NB4 (cell line): Measurements from ENCODE around the gene SERPINA1.

Experiments used
- MAX ChIP-seq: IDR thresholded peaks from 2 replicates; pipeline ENCODE4 v1.6.1; 2011; ENCODE audit warnings: low read depth, low read length
- MYC ChIP-seq: IDR thresholded peaks from 2 replicates; pipeline ENCODE4 v1.6.1; 2011; ENCODE audit warnings: low read depth, low read length
- POLR2A ChIP-seq: IDR thresholded peaks from 2 replicates; pipeline ENCODE4 v1.6.1; 2011; ENCODE audit warnings: mild to moderate bottlenecking; ENCODE audit not compliant: insufficient read length; ENCODE audit errors: extremely low read depth
- TF ChIP-seq, protein P1 (sequence below): IDR thresholded peaks from one replicate; pipeline ENCODE4 v1.5.1; 2012; ENCODE audit warnings: low read depth, low read length

GRCh38 chr14:94386085-94387031 is 2.0 kb downstream of the SERPINA1 start:
- TF ChIP-seq, protein P1, sequence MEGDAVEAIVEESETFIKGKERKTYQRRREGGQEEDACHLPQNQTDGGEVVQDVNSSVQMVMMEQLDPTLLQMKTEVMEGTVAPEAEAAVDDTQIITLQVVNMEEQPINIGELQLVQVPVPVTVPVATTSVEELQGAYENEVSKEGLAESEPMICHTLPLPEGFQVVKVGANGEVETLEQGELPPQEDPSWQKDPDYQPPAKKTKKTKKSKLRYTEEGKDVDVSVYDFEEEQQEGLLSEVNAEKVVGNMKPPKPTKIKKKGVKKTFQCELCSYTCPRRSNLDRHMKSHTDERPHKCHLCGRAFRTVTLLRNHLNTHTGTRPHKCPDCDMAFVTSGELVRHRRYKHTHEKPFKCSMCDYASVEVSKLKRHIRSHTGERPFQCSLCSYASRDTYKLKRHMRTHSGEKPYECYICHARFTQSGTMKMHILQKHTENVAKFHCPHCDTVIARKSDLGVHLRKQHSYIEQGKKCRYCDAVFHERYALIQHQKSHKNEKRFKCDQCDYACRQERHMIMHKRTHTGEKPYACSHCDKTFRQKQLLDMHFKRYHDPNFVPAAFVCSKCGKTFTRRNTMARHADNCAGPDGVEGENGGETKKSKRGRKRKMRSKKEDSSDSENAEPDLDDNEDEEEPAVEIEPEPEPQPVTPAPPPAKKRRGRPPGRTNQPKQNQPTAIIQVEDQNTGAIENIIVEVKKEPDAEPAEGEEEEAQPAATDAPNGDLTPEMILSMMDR, result no peak
- TF ChIP-seq POLR2A (no peak), MYC (no peak), MAX (no peak)
